ENCODE measurements around the gene KANK3.

Gene KANK3

DNA sequence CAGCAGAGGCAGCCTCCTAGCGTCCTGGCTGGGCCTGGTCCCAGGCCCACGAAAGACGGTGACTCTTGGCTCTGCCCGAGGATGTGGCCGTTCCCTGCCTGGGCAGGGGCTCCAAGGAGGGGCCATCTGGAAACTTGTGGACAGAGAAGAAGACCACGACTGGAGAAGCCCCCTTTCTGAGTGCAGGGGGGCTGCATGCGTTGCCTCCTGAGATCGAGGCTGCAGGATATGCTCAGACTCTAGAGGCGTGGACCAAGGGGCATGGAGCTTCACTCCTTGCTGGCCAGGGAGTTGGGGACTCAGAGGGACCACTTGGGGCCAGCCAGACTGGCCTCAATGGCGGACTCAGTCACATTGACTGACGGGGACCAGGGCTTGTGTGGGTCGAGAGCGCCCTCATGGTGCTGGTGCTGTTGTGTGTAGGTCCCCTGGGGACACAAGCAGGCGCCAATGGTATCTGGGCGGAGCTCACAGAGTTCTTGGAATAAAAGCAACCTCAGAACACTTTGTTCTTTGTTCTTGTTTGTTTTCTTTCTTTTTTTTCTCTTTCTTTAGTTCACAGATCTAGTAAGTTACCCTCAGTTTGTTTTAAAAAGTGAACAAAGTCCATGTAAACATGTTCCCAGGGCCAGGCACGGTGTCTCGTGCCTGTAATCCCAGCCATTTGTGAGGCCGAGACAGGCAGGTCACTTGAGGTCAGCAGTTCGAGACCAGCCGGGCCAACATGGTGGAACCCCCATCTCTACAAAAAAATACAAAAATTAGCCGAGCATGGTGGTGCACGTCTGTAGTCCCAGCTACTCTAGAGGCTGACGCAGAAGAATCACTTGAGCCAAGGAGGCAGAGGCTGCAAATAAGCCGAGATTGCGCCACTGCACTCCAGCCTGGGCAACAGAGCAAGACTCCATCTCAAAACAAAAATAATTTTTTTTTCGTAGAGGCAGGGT, 31.1 kb upstream of the KANK3 start:
- no peaks in the 10 kb centered on the region for H3F3A ChIP-seq (ENCODE audit: insufficient read depth, low read length)
- H3K27ac ChIP-seq (ENCODE audit: low read length) = no peak overlapping the region
- no peaks in the 10 kb centered on the region for H3K27me3 ChIP-seq (replicated peaks; ENCODE audit: insufficient read depth, low read length)
- H3K9me3 ChIP-seq (replicated peaks; ENCODE audit: insufficient read depth, low read length) = no peaks in the 10 kb centered on the region
- no peaks in the 10 kb centered on the region for H3K9me2 ChIP-seq (replicated peaks; ENCODE audit: insufficient read depth, low read length)
- TF ChIP-seq EZH2 (optimal IDR thresholded peaks at IDR 0.05; ENCODE audit: low read depth, low read length) (no peak), EZH2phosphoT487 (IDR thresholded peaks at IDR 0.05; ENCODE audit: low read length) (no peak)
- no peak overlapping the region for H3K9ac ChIP-seq (ENCODE audit: low read length)
- no peak overlapping the region for H2AFZ ChIP-seq (ENCODE audit: low read length)
- H3K36me3 ChIP-seq (replicated peaks; ENCODE audit: insufficient read depth, low read length) = no peaks in the 10 kb centered on the region
- no peaks in the 10 kb centered on the region for H4K20me1 ChIP-seq (ENCODE audit: insufficient read depth, low read length)
- H3K4me1 ChIP-seq (ENCODE audit: low read length) = no peaks in the 10 kb centered on the region
- no peaks in the 10 kb centered on the region for H3K79me2 ChIP-seq (ENCODE audit: low read length)
- DNase-seq = no peak
- no peak overlapping the region for H3K4me2 ChIP-seq (ENCODE audit: low read depth, low read length)
- H3K4me3 ChIP-seq (ENCODE audit: low read length) = no peak overlapping the region

DNA sequence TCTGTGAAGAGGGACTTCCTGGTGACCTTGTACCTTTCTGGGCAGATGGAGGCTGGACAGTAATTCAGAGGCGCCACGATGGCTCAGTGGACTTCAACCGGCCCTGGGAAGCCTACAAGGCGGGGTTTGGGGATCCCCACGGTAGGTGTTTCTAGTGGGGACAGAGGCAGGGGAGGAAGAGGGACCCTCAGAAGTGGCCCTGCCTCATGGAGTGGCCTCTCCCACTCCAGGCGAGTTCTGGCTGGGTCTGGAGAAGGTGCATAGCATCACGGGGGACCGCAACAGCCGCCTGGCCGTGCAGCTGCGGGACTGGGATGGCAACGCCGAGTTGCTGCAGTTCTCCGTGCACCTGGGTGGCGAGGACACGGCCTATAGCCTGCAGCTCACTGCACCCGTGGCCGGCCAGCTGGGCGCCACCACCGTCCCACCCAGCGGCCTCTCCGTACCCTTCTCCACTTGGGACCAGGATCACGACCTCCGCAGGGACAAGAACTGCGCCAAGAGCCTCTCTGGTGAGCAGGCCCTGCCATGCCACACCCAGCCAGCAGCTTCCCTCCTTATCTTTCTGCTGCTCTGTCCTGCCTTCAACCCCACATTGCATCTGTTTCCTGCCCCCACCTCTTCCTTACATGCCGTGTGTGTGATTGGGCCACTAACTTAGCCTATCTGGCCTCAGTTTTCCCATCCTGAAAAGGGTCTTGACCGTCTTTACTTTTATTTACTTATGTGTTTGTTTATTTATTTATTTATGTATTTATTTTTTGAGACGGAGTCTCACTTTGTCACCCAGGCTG, 28.1 kb upstream of the KANK3 start:
- H2AFZ ChIP-seq (ENCODE audit: low read length) = no peak overlapping the region
- H3K27me3 ChIP-seq (replicated peaks; ENCODE audit: insufficient read depth, low read length) = peaks cover 3% of the 10 kb centered on the region
- no peaks in the 10 kb centered on the region for H3K4me1 ChIP-seq (ENCODE audit: low read length)
- no peaks in the 10 kb centered on the region for H3K9me3 ChIP-seq (replicated peaks; ENCODE audit: insufficient read depth, low read length)
- DNase-seq = no peak
- no peak overlapping the region for H3K27ac ChIP-seq (ENCODE audit: low read length)
- H3K4me3 ChIP-seq (ENCODE audit: low read length) = no peak overlapping the region
- H3K9ac ChIP-seq (ENCODE audit: low read length) = no peak overlapping the region
- no peaks in the 10 kb centered on the region for H3F3A ChIP-seq (ENCODE audit: insufficient read depth, low read length)
- H3K4me2 ChIP-seq (ENCODE audit: low read depth, low read length) = no peak overlapping the region
- TF ChIP-seq EZH2phosphoT487 (IDR thresholded peaks at IDR 0.05; ENCODE audit: low read length) (no peak), EZH2 (optimal IDR thresholded peaks at IDR 0.05; ENCODE audit: low read depth, low read length) (no peak), CTCF (IDR thresholded peaks at IDR 0.05; ENCODE audit: low read length) (no peak)
- no peaks in the 10 kb centered on the region for H4K20me1 ChIP-seq (ENCODE audit: insufficient read depth, low read length)
- H3K36me3 ChIP-seq (replicated peaks; ENCODE audit: insufficient read depth, low read length) = no peaks in the 10 kb centered on the region
- no peaks in the 10 kb centered on the region for H3K79me2 ChIP-seq (ENCODE audit: low read length)
- H3K9me2 ChIP-seq (replicated peaks; ENCODE audit: insufficient read depth, low read length) = no peaks in the 10 kb centered on the region

DNA sequence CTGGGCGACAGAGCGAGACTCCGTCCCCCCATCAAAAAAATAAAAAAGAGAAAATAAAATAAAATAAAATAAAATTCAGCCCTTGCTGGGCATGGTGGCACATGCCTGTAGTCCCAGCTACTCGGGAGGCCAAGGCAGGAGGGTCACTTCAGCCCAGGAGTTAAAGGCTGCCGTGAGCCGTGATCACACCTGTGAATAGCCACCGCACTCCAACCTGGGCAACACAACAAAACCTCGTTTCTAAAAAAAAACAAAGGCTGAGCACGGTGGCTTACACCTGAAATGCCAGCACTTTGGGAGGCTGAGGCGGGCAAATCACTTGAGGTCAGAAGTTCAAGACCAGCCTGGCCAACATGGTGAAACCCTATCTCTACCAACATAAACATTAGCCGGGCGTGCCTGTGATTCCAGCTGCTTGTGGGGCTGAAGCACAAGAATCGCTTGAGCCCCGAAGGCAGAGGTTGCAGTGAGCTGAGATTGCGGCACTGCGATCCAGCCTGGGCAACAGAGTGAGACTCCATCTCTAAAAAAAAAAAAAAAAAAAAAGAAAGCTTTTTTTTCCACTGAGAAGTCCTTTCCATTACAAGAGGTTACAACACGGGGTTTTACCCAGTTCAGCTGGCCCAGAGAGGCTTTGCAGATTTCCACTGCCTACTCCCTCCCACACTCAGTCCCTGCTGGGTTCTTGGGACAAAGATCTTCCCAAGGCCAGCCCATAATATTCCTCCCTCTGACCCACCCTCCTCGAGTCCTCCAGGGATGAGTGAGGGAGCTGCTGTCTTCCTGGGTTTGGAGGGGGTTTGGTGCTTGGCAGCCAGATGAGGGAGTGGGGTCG, 27.3 kb upstream of the KANK3 start:
- Histone ChIP-seq H3K4me1 (ENCODE audit: low read length) (no peaks in the 10 kb centered on the region), H3K36me3 (replicated peaks; ENCODE audit: insufficient read depth, low read length) (no peaks in the 10 kb centered on the region), H3K27me3 (replicated peaks; ENCODE audit: insufficient read depth, low read length) (peaks cover 11% of the 10 kb centered on the region), H3F3A (ENCODE audit: insufficient read depth, low read length) (no peaks in the 10 kb centered on the region), H3K27ac (ENCODE audit: low read length) (no peak overlapping the region), H2AFZ (ENCODE audit: low read length) (no peak overlapping the region), H3K4me2 (ENCODE audit: low read depth, low read length) (no peak overlapping the region), H3K9me3 (replicated peaks; ENCODE audit: insufficient read depth, low read length) (no peaks in the 10 kb centered on the region), H4K20me1 (ENCODE audit: insufficient read depth, low read length) (no peaks in the 10 kb centered on the region), H3K9ac (ENCODE audit: low read length) (no peak overlapping the region), H3K9me2 (replicated peaks; ENCODE audit: insufficient read depth, low read length) (no peaks in the 10 kb centered on the region), H3K79me2 (ENCODE audit: low read length) (no peaks in the 10 kb centered on the region), H3K4me3 (ENCODE audit: low read length) (no peak overlapping the region)
- TF ChIP-seq EZH2phosphoT487 (IDR thresholded peaks at IDR 0.05; ENCODE audit: low read length) (no peak), CTCF (IDR thresholded peaks at IDR 0.05; ENCODE audit: low read length) (no peak), EZH2 (optimal IDR thresholded peaks at IDR 0.05; ENCODE audit: low read depth, low read length) (no peak)
- no peak for DNase-seq

Measured in MM.1S (cell line).